HG03442 (cell line): ENCODE measurements around the gene MLANA.
A peak's percentile ranks its signal among the peaks of the same experiment; 100 is the strongest.
"Not testable (repeated sequence)": the region's sequence is repeated elsewhere in the genome, so short reads cannot be mapped to it uniquely, and the experiment has no call there.

Source experiments
- ATAC-seq: cut with Tn5 transposase; IDR thresholded peaks from one replicate; pipeline ENCODE4 v1.9.1; 2021; ENCODE audit warnings: mild to moderate bottlenecking, moderate library complexity; ENCODE audit not compliant: unreplicated experiment

Gene MLANA

GRCh38 chr9:5869315-5870019 lies 21.2 kb upstream of the MLANA start:
- no peak for ATAC-seq

GRCh38 chr9:5870020-5870339 lies 20.7 kb upstream of the MLANA start:
- no peak for ATAC-seq

DNA sequence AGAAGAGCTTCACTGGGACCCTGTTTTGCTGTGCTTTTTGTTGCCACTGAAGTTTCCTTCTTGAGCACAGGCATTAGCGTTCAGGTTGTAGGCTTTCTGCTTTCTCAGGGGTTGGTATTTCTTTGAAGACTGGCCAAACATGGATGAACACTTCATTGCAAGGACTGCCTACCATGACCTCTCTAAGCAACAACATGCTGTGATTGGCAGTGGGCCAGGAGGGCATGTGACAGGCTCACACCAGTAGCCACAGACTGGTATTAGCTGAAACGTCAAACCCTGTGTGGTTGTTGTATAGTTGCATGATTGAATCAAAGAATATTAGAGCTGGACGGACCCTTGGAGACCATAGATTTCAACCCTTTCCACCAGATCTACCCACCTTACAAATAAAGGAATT lies 20.0 kb upstream of the MLANA start:
- no peak for ATAC-seq

DNA sequence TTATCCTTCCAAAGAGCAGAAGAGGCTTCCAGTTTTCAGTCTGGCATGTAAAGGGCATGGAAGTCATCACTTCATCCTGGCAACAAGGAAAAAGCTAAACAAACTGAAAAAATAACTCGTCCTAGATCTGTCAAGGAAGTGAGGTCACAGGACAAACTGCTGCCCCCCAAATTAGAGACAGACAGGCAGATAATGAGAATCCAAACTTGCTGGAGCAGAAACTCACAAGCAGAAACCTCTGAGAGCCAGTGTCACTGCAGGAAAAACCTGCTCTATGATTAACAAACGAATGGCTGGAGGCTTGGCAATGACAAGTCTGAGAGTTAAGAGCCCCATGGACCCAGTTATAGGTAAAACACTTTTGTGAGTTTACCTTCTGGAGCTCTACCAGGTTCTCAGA lies 18.9 kb upstream of the MLANA start:
- ATAC-seq, result no peak

GRCh38 chr9:5872511-5872910 lies 18.2 kb upstream of the MLANA start:
- ATAC-seq, result no peak

- no peak for ATAC-seq
Measured at GRCh38 chr9:5873439-5873838, 17.2 kb upstream of the MLANA start.

DNA sequence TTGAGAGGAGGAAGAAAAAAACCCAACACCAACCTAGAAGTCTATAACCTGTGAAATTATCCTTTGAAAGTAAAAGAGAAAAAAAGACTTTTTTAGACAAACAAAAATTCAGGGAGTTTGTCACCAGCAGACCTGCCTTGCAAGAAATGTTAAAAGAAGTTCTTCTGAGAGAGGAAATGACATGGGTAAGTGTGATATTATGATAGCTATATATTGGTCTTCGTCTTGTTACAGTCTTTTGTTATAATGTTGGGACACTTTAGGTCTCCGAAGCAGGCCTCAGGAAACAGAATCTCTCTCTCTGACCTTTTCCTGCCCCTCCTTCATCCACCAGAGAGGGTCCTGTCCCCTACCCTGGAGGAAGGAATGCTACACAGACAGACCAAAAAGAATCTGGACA lies 16.6 kb upstream of the MLANA start:
- ATAC-seq, result no peak

DNA sequence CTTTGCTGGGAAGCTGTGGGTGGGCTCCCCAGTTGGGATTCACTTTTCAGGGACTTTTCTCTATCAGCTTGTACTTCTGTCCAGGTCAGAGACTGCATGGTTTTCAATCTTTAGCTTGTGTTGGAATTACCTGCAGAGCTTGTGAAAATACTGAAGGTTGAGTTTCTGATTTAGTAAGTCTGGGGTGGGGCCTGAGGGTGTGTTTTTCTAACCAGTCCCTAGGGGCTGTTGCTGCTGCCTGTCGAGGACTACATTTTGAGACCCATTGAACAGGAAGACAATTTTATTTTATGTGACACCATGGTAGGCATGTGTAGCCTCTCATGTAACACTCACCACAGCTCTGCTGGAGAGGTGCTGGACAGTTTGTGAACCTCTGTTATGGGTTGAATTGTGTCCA lies 14.7 kb upstream of the MLANA start:
- ATAC-seq, result no peak

DNA sequence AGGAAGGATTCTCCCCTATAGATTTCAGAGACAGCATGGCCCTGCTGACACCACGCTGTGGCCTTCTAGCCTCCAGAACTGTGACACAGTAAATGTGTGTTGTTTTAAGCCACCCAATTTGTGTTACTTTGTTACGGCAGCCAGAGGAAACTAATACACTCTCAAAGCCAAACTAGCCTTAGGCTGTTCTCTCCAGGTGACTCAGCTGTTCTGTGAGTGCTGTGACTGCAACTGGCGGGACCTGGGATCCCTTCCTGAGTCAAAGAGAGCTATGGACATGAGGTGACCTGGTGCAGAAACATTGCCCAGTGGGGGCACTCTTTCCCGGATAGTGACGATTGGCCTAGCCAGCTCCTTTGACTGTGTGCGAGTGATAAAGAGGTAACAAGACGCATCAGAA lies 14.0 kb upstream of the MLANA start:
- no peak for ATAC-seq

DNA sequence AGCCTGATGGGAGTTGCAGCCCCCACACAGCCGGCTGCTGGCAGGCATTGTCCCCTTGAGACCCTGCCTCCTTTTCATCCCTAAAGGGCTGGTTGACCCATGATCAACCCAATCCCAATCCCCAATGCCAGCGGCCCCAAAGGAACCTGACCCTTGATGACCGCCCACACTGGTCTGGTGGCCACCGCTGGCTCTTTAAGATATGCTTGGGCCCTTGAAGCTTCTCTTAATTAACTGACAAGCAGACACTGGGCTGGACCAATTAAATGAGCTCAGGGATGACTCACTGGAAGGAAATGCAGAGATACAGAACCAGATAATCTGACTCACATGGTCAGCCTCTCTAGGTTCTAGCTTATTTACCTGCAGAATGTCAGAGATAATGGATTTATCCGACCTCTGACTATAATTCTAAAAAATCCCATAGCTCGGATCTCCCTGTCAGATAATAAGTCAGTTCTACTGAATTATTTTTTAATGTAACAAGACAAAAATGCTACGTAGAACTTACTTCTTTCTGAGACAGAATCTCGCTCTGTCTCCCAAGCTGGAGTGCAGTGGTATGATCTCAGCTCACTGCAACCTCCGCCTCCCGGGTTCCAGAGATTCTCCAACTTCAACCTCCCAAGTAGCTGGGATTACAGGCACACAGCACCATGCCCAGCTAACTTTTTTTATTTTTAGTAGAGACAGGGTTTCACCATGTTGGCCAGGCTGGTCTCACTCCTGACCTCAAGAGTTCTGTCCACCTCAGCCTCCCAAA lies 11.1 kb upstream of the MLANA start:
- ATAC-seq, result no peak

DNA sequence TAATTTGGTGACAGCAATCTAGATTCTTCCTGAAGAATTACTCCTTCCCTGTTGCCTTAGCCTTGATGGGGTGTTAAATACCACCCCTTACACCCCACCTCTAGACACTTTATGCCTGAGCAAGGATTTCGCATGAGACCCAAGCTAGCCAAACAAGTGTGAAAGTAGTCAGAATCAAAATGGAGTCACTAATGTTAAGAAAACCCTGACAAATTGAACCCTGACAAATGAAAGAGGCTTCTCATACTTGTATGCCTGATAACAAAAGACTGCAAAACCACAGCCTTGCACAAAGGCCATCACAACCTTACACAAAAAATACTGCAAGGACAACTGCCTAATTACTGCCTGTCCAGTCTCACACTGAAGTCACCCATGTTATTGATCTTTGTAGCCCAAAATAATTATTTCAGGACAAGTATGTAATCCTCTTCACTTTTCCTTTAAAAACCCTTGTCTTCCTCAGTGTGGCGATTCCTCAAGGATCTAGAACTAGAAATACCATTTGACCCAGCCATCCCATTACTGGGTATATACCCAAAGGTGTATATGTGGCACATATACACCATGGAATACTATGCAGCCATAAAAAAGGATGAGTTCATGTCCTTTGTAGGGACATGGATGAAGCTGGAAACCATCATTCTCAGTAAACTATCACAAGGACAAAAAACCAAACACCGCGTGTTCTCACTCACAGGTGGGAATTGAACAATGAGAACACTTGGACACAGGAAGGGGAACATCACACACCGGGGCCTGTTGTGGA lies 8.3 kb upstream of the MLANA start:
- not testable (repeated sequence) for ATAC-seq

- ATAC-seq, result no peak
Measured at GRCh38 chr9:5884191-5884590, 6.5 kb upstream of the MLANA start.

GRCh38 chr9:5886114-5886939 lies 4.4 kb upstream of the MLANA start:
- peak; percentile 84 for ATAC-seq

DNA sequence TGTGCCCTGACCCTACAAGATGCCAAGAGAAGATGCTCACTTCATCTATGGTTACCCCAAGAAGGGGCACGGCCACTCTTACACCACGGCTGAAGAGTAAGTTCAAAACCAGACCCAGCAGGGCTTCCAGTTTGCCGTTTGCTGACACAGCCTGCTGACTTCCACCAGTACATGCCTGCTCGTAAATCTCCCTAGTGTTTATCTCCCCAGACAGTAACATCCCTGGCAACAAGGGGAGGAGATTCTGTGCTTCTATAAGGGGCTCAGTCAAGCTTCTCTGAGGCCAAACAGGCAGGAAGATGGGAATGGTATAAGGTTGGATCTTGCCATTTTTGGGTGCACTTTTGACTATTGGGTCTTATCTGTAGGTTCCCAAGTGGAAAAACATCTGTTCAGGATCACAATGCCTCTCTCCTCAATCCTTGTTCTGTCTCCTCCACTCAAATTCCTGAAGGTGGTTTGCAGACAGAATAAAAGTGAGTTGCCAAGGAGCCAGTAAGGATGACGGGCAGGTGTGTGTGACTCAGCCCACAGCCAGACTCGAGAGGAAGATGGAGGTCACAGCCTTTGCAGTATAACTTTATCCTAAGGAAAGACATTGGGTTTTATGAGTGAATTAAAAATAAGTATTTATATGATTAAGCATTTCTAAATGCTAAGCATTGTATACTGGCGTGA lies 1.9 kb downstream of the MLANA start:
- ATAC-seq, result no peak

- no peak for ATAC-seq
Measured at GRCh38 chr9:5893134-5893505, 2.4 kb downstream of the MLANA start.

GRCh38 chr9:5893591-5894236 lies 3.0 kb downstream of the MLANA start:
- no peak for ATAC-seq

- ATAC-seq, result no peak
Measured at GRCh38 chr9:5894237-5894959, 3.7 kb downstream of the MLANA start.

DNA sequence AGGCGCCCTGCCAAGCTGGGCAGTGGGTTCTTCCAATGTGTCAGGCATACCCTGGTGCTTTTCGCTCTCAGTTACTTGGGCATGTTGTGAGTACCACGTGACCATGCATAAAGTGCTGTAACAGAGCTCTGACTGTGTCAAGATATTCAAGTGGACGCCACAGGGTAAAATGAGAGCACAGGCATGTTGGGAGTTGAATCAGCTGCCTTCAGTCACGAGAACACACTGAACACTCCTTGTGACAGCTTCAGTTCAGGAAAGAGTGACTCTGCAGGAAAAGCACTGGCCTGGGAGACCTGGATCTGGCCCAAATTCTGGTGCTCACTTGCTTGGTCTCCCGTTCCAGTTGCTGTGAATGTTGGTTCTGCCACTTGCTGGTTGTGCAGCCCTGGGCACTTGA lies 5.1 kb downstream of the MLANA start:
- ATAC-seq, result no peak

GRCh38 chr9:5896863-5897262 lies 6.2 kb downstream of the MLANA start:
- ATAC-seq, result no peak
